DMS53 treated with DMSO at 0.1 percent for 48 hours (cell line): ENCODE data around the gene RAD51B.
"Not testable (repeated sequence)": the region's sequence is repeated elsewhere in the genome, so short reads cannot be mapped to it uniquely, and the experiment has no call there.

Experiments used
- DNase-seq: peaks from one replicate; lab custom pipeline; 2025; ENCODE audit not compliant: unreplicated experiment; lab: John Stamatoyannopoulos, UW

RAD51B gene

DNA sequence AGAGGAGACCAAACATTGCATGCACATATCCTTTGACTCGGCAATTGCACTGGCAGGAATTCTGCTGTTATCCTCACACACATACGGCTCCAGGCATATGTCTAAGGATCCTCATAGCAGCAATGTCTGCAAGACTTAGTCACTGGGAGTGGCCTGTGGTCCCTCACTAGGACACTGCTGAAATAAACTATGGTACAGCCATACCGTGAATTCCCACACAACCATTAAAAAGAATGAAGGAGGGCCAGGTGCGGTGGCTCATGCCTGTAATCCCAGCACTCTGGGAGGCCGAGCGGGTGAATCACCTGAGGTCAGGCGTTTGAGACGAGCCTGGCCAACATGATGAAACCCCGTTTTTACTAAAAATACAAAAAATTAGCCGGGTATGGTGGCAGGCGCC lies 868.2 kb downstream of the RAD51B start:
- no peak for DNase-seq

DNA sequence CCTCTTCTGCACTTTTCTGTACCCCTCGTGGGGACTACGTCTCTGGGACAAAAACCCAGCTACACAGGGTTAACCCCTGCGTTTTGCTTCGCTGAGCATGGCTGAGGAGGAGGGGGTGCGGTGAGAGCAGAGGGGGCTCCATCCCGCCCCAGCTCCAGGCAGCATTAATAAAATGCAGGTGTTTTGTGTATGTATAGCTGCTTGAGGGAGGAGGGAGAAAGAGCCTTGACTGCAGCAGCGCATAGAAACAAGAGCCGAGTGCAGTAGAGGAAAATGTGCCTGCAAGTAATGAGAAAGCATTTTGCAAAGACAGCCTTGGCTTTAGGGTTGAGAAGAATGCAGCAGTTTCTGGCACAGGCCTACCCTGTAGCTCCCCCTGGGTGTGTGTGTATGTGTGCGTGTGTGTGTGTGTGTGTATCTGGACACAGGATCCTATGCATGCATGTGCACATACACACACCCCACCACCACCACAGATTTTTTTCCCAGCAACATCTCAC lies 869.3 kb downstream of the RAD51B start:
- no peak for DNase-seq

DNA sequence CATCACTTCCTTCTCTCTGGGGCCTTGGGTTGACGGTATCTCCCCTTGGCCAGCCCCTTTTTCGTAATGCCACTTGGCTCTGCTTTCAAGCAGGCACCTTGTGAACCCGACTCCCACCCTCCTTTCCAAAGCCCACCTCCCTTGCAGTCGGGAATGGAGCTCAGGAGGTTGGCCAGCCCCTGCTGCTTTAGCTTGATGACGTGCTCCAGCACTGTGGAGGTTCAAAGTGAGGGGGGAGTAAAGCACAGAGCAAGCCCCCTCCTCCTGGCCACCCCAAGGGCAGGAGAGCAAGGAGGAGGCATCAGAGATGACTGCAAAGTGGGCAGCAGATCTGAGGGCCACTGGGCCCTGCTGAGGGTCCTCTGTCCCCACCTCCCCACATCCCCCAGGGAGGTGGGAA lies 869.9 kb downstream of the RAD51B start:
- no peak for DNase-seq

DNA sequence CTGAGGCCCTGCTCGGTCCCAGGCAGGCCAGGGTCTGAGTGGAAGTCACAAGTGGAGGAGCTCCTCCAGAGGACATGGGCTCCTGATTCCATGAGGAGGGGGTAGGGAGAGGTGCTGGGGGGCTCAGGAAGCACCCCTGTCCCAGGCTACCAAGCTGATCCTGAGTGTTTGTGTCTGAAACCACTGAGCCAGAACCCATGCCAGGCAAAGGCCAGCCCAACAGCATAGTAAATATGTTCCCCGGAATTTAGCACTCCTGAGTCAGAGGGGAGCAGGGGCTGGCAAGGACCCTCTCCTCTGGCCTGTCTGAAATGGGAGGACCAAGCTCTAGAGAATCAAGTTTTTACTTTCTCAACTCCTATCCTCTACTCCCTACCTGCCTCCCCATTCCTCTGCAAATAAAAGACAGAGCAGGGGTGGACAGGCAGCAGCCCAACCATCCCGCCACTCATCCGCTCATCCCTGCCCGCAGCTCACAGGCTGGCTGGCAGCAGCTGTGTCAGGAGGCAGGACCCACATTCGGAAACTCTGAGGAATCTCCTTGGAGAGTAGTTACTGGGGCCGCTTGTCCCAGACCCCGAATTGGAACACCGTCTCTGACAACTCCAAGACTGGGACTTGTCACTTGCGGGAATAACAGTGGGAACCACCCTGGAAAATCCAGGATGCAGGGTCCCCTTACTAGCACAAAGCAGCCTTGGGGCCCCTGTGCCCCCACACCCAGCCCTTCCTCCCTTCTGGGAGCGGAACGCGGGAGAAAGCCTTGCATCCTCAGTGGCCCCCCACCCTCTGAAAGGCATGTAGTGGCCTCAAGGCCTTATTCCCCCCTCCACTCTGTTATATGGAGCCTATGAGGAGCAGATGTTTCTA lies 870.7 kb downstream of the RAD51B start:
- DNase-seq = no peak

DNA sequence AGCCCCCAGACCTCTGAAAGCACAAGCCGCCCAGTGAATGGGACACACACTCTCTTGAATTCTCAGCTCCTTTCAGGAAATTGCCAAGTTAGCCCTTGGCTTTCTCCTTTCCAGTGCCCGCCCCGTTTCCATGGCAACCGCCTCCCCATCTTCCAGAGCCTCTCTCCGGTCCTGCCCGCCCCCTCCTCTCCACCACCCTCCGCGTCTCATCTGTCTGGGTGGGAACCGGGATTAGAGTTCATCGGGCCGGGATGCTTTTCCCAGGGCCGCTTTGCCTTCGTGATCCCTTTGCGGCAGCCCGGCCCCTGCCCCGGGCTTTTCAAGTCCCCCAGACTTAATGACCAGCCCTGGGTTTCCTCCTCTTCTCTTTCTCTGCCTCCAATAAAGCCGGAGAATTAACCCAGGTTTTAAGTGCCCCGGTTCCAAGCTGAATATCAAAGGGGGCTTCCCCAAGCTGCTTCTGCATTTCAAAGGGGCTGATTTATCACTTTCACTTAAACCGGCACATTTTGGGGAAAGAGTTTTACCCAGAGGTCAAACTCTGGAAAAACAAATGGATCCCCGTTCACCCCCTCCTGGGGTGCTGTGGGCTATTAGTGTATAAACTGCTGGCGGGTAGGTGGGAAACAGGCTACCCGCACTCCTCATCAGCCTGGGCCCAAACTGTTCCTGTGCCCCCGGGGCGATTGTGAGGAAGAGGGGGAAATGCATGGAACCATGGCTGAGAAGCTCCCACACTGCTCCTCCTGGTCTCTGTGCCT lies 871.6 kb downstream of the RAD51B start:
- DNase-seq = no peak

DNA sequence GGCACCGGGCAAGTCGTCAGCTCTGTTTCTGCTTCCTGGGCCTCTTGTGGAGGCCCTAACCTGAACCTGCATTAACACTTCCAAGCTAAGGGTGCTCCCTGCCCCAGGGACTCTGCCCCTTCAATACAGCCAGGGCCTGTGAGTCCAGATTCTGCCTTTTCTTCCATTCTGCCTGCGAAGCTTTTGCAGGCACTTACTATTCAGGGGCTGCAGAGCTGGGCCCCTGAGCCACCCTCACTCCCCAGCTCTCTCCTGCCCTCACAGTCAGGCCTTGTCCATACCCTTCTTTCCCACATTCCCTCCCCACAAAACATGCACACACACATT lies 872.2 kb downstream of the RAD51B start:
- no peak for DNase-seq

DNA sequence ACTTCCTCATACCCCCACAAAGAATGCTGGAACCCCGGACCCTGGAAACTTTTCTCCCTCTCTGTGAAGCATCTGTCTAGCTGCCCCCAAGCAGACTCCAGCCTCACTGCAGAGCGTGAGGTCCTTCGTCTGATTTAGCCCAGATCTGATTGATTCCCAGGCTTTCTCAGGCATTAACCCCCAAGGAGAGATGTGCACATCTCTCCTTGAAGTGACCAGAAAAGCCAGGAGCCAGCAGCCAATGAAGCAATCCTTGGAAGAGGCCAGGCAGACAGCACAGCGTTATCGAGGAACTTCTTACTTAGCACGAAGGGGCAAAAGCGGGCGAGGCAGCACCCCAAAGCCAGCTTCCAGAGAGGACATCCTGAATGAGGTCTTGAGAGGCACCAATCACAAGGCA lies 872.6 kb downstream of the RAD51B start:
- no peak for DNase-seq

DNA sequence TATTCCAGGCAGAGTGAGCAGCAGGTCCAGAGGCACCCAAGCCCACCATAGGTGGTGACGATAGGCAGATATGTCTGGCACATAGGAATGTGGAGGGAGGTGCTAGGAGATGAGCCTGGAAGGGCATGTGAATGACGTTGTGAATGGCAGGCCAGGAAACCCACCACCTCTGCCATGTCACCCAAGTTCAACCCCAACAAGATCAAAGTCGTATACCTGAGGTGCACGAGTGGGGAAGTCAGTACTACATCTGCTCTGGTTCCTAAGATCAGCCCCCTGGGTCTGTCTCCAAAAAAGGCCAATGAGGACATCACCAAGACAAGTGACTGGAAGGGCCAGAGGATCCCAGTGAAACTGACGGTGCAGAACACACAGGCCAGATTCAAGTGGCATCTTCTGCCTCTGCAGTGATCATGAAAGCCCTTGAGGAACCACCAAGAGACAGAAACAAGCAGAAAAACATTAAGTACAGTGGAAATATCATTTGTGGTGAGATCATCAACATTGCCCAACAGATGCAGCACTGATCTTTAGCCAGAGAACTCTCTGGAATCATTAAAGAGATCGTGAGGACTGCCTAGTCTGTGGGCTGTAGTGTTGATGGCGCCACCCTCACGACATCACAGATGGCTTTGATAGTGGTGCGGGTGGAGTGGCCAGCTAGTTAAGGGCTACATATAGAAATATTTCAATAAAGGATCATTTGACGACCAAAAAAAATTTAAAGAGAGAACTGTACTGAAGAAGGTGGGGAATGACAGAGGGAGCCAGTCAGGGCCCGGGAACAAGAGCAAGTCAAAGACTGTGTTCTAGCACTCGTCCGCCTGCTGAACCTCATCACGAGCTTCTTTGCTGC lies 873.6 kb downstream of the RAD51B start:
- no peak for DNase-seq

DNA sequence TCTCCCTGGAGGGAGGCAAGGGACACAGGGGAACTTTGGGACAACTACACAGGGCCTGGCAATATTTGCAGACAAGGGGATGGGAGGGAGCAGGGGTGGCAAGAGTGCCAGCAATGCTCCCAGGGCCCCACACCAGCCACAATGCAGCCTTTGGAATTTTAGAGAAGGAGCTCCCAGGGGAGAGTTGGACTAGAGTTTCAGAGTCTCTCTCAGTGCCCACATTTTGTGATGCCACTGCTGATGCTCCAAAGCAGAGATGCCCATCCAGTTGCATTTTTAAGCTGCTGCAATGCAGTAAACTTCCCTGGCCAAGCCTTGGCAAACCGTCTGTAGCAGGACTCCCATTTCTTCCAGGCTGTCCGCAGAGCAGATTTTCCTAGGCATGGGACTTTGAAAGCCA lies 874.3 kb downstream of the RAD51B start:
- no peak for DNase-seq

DNA sequence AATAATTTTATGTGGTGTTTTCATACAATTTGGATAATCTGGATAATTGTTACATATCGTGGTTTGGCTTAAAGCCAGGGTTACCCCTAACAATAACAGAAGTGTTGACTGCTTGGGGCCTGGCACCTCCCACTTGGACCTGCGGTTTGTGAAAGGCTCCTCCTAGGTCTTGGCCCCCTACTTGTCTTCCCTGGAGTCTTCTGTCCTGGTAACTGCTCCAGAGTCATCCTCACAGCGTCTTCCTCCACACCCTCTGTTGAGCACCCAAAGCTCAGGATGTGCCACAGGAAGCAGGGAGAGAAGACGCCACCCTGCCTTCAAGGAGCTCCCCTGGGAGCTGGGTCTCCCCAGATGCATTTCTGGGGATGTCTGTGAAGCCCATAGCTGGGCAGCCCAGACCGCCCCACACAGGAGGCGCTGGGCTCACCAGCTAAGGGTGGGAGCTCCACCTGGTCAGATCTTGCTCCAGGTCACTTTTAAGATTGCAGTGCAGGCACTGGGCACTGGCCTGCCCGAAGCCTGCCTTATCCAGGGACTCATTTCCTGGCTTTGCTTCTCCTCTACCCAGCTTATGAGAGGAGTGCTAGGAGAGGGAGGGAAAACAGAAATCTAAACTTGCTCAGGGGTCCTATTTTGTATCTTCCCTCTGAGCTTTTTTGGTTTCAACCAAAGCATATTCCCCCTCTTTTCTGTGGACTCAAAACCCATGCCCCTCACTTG lies 875.1 kb downstream of the RAD51B start:
- DNase-seq = no peak

DNA sequence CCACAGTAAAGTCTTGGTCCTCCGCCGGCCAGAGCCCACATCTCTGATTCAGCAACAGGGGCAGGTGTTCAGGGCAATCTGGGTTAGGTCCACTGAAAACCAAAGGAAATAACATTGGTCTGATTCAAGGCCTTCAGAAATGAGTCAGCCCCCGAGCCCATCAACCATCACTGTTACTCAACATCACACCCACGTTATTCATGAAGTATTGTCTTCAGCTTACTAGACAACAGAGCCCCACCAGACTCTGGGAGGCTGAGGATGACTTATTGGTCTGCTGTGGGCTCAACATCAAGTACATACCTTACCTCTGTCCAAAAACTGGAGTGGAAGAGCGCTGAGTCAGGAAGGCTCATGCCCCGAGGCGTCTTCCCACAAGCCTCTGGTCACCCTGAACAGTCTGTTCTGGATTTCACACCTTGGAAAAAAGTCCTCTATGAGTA lies 875.8 kb downstream of the RAD51B start:
- DNase-seq = no peak

DNA sequence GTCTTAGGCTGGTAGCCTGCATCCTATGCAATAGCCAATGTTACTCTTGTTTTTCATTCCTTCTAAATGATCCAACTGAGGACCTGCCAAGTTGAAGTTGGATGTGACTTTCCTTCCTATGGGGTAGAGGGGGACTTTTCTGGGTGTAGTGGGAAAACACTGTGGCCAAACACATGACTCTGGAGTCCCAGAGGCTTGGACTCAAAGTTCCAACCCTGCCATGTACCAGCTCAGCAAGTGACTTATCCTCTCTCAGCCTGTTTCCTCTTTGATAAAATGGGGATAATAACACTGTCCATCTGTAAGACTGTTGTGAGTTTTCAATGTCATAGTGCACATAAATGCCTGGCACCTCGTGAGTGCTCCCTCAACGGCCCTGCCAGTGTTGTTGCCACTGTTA lies 876.3 kb downstream of the RAD51B start:
- DNase-seq = no peak

DNA sequence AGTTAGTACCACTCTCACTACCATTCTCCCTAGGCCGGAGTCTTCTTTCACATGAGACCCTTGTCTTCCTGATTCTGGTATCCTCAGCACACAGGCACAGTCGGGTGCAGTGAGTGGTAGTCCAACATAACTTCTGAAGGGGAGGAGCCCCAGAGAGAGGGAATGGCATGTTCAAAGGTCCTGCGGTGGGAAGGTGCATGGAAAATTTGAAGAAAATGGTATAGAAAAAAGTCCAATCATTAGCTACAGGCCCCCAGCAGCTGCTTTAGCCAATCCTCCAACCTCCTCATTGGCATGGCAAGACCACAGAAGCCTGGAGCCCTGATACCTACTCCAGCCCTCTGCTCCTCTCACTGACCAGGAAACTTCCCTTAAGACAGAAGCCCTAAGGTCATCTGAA lies 876.7 kb downstream of the RAD51B start:
- DNase-seq = no peak

DNA sequence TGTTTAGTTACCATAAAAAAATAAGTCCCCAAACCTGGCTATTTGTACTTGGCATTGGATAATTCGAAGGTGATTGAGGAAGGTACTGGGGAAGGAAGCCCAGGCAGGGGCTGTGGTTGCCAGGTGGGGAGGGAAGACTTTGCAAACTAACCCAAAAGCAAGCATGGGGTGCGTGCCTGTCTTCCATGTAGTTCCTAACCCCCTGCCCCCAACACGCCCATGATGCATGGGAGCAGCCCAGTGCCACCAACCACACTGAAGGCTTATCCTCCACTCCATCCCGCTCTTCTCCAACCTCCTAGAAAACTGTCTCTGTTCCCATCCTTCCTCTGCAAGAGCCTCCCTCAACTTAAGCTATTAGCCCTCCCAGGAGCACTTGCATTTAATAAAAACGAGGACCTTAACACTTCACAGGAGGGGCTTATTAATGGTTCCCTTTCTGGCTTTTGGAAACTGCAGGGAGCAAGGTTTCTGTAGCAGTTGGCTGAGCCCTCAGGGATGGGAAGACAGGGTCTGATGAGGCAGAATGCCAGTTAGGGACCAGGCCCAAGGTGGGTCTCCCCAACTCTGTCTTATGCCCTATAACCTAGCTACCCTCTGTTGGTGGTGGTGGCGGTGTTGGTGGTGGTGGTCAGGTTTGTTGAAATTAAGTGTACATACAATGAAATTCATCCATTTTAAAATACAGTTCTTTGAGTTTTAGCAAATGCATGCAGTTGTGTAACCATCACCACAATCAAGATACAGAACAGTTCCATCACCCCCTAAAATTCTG lies 877.3 kb downstream of the RAD51B start:
- no peak for DNase-seq

DNA sequence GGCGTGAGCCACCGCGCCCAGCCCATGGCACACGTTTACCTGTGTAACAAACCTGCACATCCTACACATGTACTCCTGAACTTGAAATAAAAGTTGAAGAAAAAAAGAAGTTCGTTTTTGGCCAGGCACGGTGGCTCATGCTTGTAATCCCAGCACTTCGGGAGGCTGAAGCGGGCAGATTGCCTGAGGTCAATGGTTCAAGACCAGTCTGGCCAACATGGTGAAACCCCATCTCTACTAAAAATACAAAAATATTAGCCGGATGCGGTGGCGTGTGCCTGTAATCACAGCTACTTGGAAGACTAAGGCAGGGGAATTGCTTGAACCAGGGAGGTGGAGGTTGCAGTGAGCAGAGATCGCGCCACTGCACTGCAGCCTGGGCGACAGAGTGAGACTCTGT lies 879.2 kb downstream of the RAD51B start:
- DNase-seq = not testable (repeated sequence)

DNA sequence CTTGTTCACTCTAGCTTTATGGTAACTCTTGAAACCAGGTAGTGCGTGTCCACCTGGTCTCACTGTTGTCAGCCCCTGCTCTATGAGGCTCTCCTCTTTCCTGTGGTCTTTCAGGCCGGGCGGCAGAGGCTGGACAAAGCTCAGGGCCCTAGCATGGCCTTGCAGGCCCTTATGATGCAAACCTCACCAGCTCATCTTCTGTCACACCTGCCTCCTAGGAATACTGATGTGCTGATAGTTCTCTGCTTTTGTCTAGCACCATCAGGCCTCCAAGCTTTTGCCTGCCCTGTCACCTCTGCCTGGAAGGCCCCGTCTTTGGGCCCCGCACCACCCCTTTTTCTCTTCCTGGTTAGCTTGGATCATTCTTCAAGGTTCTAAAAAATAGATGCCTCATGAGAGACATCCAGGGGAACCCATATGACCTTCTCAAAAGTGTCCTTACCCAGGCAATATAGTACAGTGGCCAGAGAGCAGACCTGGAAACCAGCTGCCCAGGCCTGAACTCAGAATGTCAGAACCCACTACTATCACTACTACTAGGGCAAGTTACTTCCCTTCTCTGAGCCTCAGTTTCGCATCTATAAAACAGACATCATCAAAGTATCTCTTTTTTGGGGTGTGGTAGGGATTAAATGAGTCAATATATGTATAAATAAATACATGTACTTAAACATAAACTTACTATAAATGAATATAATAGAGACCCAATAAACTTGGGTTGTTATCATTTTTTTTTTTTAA lies 881.6 kb downstream of the RAD51B start:
- no peak for DNase-seq

DNA sequence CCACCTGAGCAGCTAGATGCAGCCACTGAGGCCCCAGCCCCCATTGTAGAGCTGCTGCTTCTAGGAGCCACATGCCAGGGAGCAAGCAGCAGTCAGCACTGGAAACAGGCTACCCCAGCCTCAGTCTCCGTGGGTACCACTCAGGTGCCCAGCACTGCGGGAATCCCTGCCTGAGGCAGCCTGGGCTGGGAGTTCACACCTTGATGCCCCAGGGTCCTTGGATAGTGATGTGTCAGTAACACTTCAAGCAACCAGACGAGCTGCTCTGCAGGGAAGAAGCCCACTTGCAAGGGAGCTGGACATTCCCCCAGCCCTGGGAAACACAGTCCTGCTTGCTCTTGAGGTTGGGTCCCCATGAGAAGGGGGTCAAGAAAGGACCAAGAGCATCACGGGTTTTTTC lies 882.6 kb downstream of the RAD51B start:
- no peak for DNase-seq

DNA sequence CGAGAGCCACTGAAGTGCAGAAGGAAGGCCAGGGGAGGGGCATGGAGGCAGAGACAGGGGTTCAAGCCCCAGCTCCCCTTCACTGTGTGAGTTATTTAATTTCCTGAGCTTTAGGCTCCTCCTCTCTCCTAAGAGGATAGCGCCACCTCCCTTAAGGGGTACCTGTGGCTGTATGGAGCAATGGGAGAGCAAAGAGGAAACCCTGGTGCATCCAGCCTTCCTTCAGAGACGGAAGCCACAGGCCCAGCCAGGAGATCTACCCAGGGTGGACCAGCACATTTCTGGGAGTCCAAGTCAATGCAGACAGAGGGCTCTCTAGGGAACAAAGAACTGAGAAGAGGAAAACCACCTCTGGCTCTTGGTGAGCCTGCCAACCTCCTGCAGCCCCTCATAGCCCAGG lies 883.0 kb downstream of the RAD51B start:
- DNase-seq = no peak

DNA sequence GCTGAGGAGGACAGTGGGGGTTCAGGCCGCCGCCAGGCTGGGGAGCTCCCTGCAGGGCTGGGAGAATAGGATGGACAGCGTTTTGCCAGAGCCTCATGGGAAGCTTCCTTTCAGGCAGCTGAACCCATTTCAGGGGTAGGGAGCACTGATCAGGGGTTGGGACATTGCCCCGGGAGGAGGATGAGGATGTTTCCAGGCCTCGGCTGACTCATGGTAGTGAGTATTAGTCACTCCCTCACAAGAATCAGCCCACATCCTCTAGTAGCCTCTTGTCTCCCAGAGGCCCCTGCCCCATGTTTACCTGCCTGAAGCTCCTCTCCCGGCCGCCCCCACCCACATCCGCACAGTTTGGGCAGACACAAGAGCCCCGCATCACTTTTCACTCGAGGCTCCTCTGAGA lies 883.5 kb downstream of the RAD51B start:
- no peak for DNase-seq
